B cell (primary cell): ENCODE data around the gene CCL23. TPM values are rescaled to one million over a fixed set of nuclear protein-coding genes. Genes with fewer than 3 reads are reported as not detected.

Experiments used
- ATAC-seq: fragments of 200-7000 bp; cut with Tn5 transposase; one replicate; pipeline ENCODE4 v1.10.0; 2021; ENCODE audit warnings: low read depth, mild to moderate bottlenecking, moderate number of reproducible peaks, moderate library complexity
- CTCF ChIA-PET: fragments of 350-600 bp; sonication (Branson Sonifier 250); formaldehyde crosslinking; loops from one replicate; lab custom pipeline; 2021; ENCODE audit warnings: antibody characterized with exemption, inconsistent platforms; lab: Charles Lee
- POLR2A ChIA-PET: fragments of 350-600 bp; sonication (Branson Sonifier 250); formaldehyde crosslinking; loops from one replicate; lab custom pipeline; 2021; ENCODE audit warnings: antibody characterized with exemption; lab: Charles Lee
- DNase-seq: peaks from one replicate; pipeline ENCODE4 v3.0.0; 2013
- H2AFZ ChIP-seq: 2 replicates; pipeline ENCODE4 v1.6.1; 2012; ENCODE audit warnings: mild to moderate bottlenecking, low read depth, low read length; ENCODE audit not compliant: insufficient read depth, poor library complexity, severe bottlenecking
- H3K27ac ChIP-seq, 2 donors: 1 replicate in 1 of 2; 2 replicates in 1 of 2; pipeline ENCODE4 v1.5.1; 2012 to 2013; ENCODE audit warnings: low read length in 2 of 2, mild to moderate bottlenecking in 2 of 2, moderate library complexity in 1 of 2
- H3K27me3 ChIP-seq, 4 experiments: fragments of 200-600 bp in 1 of 4; sonication (generic) in 1 of 4; replicated peaks in 1 of 4; 1 replicate in 2 of 4; 2 replicates in 2 of 4; pipeline versions ENCODE4 v1.6.1 to v1.7.0; 2013 to 2016; ENCODE audit warnings: low read length in 3 of 4, mild to moderate bottlenecking in 2 of 4, mixed read lengths in 1 of 4, moderate library complexity in 1 of 4; ENCODE audit not compliant: insufficient read depth in 4 of 4, control insufficient read depth in 3 of 4; ENCODE audit errors: control extremely low read depth in 1 of 4
- H3K36me3 ChIP-seq, 2 experiments: replicated peaks in 1 of 2; 1 replicate in 1 of 2; 2 replicates in 1 of 2; pipeline versions ENCODE4 v1.6.1 to v1.7.1; 2013; ENCODE audit warnings: low read length in 1 of 2; ENCODE audit not compliant: insufficient read depth in 2 of 2, control insufficient read depth in 1 of 2; ENCODE audit errors: control extremely low read depth in 1 of 2, extremely low read depth in 1 of 2
- H3K4me1 ChIP-seq, 2 donors: fragments of 200-600 bp in 1 of 2; sonication (generic) in 1 of 2; 1 replicate in 1 of 2; 2 replicates in 1 of 2; pipeline versions ENCODE4 v1.5.1 to v1.6.1; 2013 to 2017; ENCODE audit warnings: low read length in 2 of 2; ENCODE audit not compliant: control insufficient read depth in 2 of 2, insufficient read depth in 2 of 2
- H3K4me2 ChIP-seq: replicated peaks from 2 replicates; pipeline ENCODE3; 2012; ENCODE audit warnings: mild to moderate bottlenecking, low read depth, low read length; ENCODE audit not compliant: poor library complexity, severe bottlenecking
- H3K4me3 ChIP-seq, 5 experiments: fragments of 200-600 bp in 1 of 5; sonication (generic) in 1 of 5; 1 replicate in 3 of 5; 2 replicates in 2 of 5; pipeline versions ENCODE4 v1.5.1 to v1.7.0; 2011 to 2016; ENCODE audit warnings: low read length in 4 of 5, mild to moderate bottlenecking in 4 of 5, low read depth in 2 of 5, control low read depth in 1 of 5, moderate library complexity in 1 of 5; ENCODE audit not compliant: insufficient read depth in 1 of 5; ENCODE audit errors: control extremely low read depth in 1 of 5, extremely low read depth in 1 of 5
- H3K79me2 ChIP-seq: fragments of 200-600 bp; sonication (generic); one replicate; pipeline ENCODE4 v1.6.0; 2016; ENCODE audit warnings: low read length; ENCODE audit not compliant: control insufficient read depth, insufficient read depth
- H3K9ac ChIP-seq: fragments of 200-600 bp; sonication (generic); 2 replicates; pipeline ENCODE4 v1.6.1; 2017; ENCODE audit warnings: mild to moderate bottlenecking, low read length, moderate library complexity
- H3K9me3 ChIP-seq, 3 donors: one replicate each; pipeline versions ENCODE4 v1.6.1 to v1.7.1; 2013; ENCODE audit warnings: low read length in 2 of 3; ENCODE audit not compliant: control insufficient read depth in 2 of 3, insufficient read depth in 1 of 3; ENCODE audit errors: control extremely low read depth in 1 of 3
- H4K20me1 ChIP-seq: 2 replicates; pipeline ENCODE4 v1.6.0; 2012; ENCODE audit warnings: mild to moderate bottlenecking, low read length; ENCODE audit not compliant: insufficient read depth, control insufficient read depth, poor library complexity, severe bottlenecking
- H3K27ac Mint-ChIP-seq: one replicate; pipeline ENCODE4 v1.8.0; 2021; ENCODE audit warnings: mixed read lengths
- H3K27me3 Mint-ChIP-seq: one replicate; pipeline ENCODE4 v1.8.0; 2021; ENCODE audit warnings: mixed read lengths
- H3K4me1 Mint-ChIP-seq: one replicate; pipeline ENCODE4 v1.8.0; 2021; ENCODE audit warnings: mixed read lengths
- H3K4me3 Mint-ChIP-seq: one replicate; pipeline ENCODE4 v1.8.0; 2021; ENCODE audit warnings: mixed read lengths
- H3K9me3 Mint-ChIP-seq: one replicate; pipeline ENCODE4 v1.8.0; 2022; ENCODE audit warnings: mixed read lengths; ENCODE audit not compliant: insufficient read depth
- EZH2 ChIP-seq: IDR thresholded peaks from 2 replicates; pipeline ENCODE4 v1.6.1; 2012; ENCODE audit warnings: borderline replicate concordance, low read depth, mild to moderate bottlenecking, moderate library complexity, low read length; ENCODE audit not compliant: insufficient read depth, poor library complexity, severe bottlenecking
- WGBS: methylation state at CpG from one replicate; pipeline ENCODE4 v1.1.5; 2013; ENCODE audit warnings: missing lambda C conversion rate; ENCODE audit not compliant: insufficient coverage; 5-methylcytosine and 5-hydroxymethylcytosine counted together
- intact Hi-C: fragments of 100-400 bp; cut with micrococcal nuclease; formaldehyde crosslinking; loops from one replicate; pipeline ENCODE4 v1.10.0; 2022
- polyA plus RNA-seq: library from polyadenylated mRNA; depleted of rRNA; stranded (reverse); fragments of >200 nt; gene quantifications from 2 replicates; pipeline ENCODE4 v1.2.3, GENCODE V29; 2012
- total RNA-seq, 2 donors: library from RNA; stranded (reverse); fragments of 120-200 nt in 1 of 2; gene quantifications; 1 replicate in 1 of 2; 2 replicates in 1 of 2; pipeline versions ENCODE4 v1.2.3 to v1.2.4, GENCODE V29; 2013 to 2022
- TF ChIP-seq, protein P1 (sequence below): fragments of 200-600 bp; IDR thresholded peaks from one replicate; pipeline ENCODE4 v1.8.0; 2022; ENCODE audit warnings: antibody characterized with exemption, mild to moderate bottlenecking

CCL23 gene
- total and polyA plus RNA-seq, 2 donors (not counting 1 experiment from before 2014, with no cell fraction given) = 0.61 TPM; not detected in 1

DNA sequence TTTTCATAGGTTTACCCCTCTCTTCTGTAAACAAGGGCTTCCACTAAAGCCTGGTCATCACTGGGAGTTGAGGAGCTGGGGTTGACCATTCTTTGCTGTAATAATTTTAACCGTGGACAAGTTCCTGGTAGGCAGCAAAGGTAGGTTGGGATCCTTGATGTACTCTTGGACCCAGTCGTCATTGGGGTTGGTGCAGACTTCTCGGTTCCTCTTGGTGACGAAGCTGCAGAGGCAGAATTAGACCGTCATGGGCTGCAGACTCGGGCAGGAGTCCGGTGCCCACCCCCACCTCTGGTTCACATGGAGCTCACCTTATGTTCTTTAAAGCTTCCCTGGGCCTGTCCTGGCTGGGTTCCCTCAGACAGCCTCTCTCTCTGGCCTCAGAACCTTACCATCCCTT is 40.3 kb downstream of the CCL23 start:
- H3K9me3 ChIP-seq = no peaks in the 10 kb centered on the region
- ChIA-PET CTCF (interaction anchor here (0.6 to 15.7 kb wide), 7 partner anchors 8 to 508 kb away, joined by 3 to 639 read pairs (median 6); partner anchors contain the start of gene CCL23), POLR2A (interaction anchor here (0.6 kb wide), 1 partner anchor 157 kb away, joined by 3 read pairs; no protein-coding TSS in a partner anchor)
- no peak overlapping the region for H3K4me3 Mint-ChIP-seq
- H3K27me3 ChIP-seq = no peaks in the 10 kb centered on the region
- ATAC-seq (no peak), DNase-seq (peak; percentile 14)
- peaks cover 16% of the 10 kb centered on the region for H3K4me1 Mint-ChIP-seq
- no peak overlapping the region for H3K27ac Mint-ChIP-seq
- no peak overlapping the region for H3K4me3 ChIP-seq
- H3K27me3 Mint-ChIP-seq = peaks cover 18% of the 10 kb centered on the region
- H3K9ac ChIP-seq = no peak overlapping the region
- WGBS = 65% methylated on average over 5 of the region's 7 CpGs
- TF ChIP-seq, protein P1, sequence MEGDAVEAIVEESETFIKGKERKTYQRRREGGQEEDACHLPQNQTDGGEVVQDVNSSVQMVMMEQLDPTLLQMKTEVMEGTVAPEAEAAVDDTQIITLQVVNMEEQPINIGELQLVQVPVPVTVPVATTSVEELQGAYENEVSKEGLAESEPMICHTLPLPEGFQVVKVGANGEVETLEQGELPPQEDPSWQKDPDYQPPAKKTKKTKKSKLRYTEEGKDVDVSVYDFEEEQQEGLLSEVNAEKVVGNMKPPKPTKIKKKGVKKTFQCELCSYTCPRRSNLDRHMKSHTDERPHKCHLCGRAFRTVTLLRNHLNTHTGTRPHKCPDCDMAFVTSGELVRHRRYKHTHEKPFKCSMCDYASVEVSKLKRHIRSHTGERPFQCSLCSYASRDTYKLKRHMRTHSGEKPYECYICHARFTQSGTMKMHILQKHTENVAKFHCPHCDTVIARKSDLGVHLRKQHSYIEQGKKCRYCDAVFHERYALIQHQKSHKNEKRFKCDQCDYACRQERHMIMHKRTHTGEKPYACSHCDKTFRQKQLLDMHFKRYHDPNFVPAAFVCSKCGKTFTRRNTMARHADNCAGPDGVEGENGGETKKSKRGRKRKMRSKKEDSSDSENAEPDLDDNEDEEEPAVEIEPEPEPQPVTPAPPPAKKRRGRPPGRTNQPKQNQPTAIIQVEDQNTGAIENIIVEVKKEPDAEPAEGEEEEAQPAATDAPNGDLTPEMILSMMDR = no peak
- TF ChIP-seq EZH2 = no peak
- no peak overlapping the region for H3K27ac ChIP-seq
- no peak overlapping the region for H2AFZ ChIP-seq
- no peak overlapping the region for H3K4me2 ChIP-seq
- no peaks in the 10 kb centered on the region for H3K79me2 ChIP-seq
- H4K20me1 ChIP-seq = no peaks in the 10 kb centered on the region
- peaks cover 5 to 8% of the 10 kb centered on the region in 2 donors for H3K4me1 ChIP-seq
- H3K36me3 ChIP-seq = no peaks in the 10 kb centered on the region
- H3K9me3 Mint-ChIP-seq = no peaks in the 10 kb centered on the region
- intact Hi-C loops = loop anchor here (5.0 kb wide), 1 partner anchor 155 kb away; no protein-coding TSS in a partner anchor

DNA sequence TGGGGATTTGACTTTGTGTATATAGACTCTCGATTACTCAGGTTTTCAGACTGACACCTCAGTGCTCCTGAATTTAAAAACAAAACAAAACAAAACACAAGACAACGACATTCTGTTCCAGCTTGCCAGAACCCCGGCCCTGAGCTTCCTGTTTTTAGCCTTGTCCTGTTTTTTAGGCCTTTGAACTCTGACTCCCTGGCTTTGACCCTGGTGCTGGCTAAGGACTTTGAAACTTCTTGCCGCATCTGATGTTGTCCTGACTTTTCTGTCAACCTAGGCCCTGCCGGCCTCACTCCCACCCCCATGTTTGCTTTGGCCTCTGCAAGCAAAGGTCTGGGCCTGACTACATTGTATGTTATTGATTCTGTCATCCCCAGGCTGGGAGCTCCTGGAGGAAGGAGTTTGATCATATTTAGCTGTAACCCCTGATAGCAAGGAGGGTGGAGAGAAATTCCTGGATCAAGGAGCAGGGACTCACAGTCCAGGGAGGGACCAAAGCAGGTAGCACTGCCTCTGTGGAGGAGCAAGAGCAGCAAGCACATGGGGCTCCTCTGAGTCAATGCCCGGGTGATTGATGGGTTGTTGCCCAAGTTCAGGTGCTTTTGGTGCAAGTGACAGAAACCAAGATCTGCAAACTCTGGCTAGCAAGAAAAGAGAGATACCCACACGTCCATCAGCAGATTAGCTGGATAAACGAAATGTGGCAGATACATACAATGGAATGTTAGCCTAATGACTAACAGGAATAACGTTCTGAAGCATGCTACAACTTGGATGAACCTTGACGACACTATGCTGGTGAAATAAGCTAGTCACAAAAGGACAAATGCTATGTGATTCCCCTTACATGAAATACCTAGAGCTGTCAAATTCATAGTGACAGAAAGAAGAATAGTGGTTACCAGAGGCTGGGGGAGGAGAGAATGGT is 44.2 kb downstream of the CCL23 start:
- H3K27ac Mint-ChIP-seq = no peak overlapping the region
- CTCF ChIA-PET = interaction anchor here (1.0 to 15.7 kb wide), 7 partner anchors 9 to 513 kb away, joined by 3 to 639 read pairs (median 5); partner anchors contain the start of genes CCL16 and ZNHIT3
- H3K9me3 Mint-ChIP-seq = no peaks in the 10 kb centered on the region

More for the DNA sequence above, 44.2 kb downstream of the CCL23 start:
- H3K4me3 Mint-ChIP-seq = no peak overlapping the region
- TF ChIP-seq, protein P1 = no peak
- TF ChIP-seq EZH2 = no peak
- intact Hi-C loops = no loop called here
- no peaks in the 10 kb centered on the region for H3K79me2 ChIP-seq
- POLR2A ChIA-PET = no interaction called here
- no peak overlapping the region for H2AFZ ChIP-seq
- H3K4me1 Mint-ChIP-seq = peaks cover 16% of the 10 kb centered on the region
- no peak overlapping the region for H3K27ac ChIP-seq
- H3K27me3 Mint-ChIP-seq = peaks cover 20% of the 10 kb centered on the region
- WGBS = 66% methylated on average over 5 of the region's 10 CpGs
- no peak overlapping the region for H3K4me3 ChIP-seq
- no peak for DNase-seq
- H4K20me1 ChIP-seq = no peaks in the 10 kb centered on the region
- H3K4me1 ChIP-seq = peaks cover 4 to 5% of the 10 kb centered on the region in 2 donors
- no peaks in the 10 kb centered on the region for H3K9me3 ChIP-seq
- no peak overlapping the region for H3K4me2 ChIP-seq
- ATAC-seq = no peak
- no peak overlapping the region for H3K9ac ChIP-seq
- H3K27me3 ChIP-seq = no peaks in the 10 kb centered on the region
- no peaks in the 10 kb centered on the region for H3K36me3 ChIP-seq
